ENCODE results near the gene KMT2C. TPM values are rescaled to one million over a fixed set of nuclear protein-coding genes. Genes with fewer than 3 reads are reported as not detected.
A peak's percentile ranks its signal among the peaks of the same experiment; 100 is the strongest.
"Not testable (repeated sequence)": the region's sequence is repeated elsewhere in the genome, so short reads cannot be mapped to it uniquely, and the experiment has no call there.

The KMT2C gene
- total RNA-seq, 1 donor from 2014 or later: 21.1 TPM

- no peak for TF ChIP-seq CTCF (IDR thresholded peaks at IDR 0.05; ENCODE audit: insufficient read depth, low read length, severe bottlenecking)
- DNase-seq (ENCODE audit: low read depth) (peak; percentile 50), FAIRE-seq (no peak)
- no peaks in the 10 kb centered on the region for H3K36me3 ChIP-seq (ENCODE audit: control insufficient read depth, insufficient read depth, low read length)
- no peaks in the 10 kb centered on the region for H3K27me3 ChIP-seq (ENCODE audit: control insufficient read depth, insufficient read depth, low read length)
- no peak overlapping the region for H3K4me3 ChIP-seq (ENCODE audit: low read depth, low read length)
Measured at GRCh38 chr7:152383341-152384234, 52.2 kb downstream of the KMT2C start.

DNA sequence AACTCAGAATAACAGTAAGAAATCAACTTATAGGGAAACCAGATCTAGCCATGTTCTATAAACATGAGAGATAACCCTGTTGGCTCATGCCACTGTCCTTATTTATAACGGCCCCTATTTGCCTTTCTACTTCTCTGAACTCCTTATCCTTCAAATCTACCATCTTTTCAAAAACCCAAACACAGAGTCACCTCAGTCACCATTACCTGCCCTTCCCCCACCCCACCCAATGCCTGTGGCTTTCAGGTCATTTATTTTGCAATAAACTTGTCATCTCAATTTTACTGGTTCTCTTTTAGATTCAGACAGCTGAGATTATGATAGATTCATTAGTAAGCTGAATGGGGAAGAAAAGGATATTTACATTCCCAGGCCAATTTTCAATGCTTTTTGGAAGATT is 53.6 kb downstream of the KMT2C start:
- no peak for FAIRE-seq
- no peak for DNase-seq (ENCODE audit: low read depth)
- TF ChIP-seq CTCF (IDR thresholded peaks at IDR 0.05; ENCODE audit: insufficient read depth, low read length, severe bottlenecking): no peak
- no peaks in the 10 kb centered on the region for H3K36me3 ChIP-seq (ENCODE audit: control insufficient read depth, insufficient read depth, low read length)
- H3K27me3 ChIP-seq (ENCODE audit: control insufficient read depth, insufficient read depth, low read length): no peaks in the 10 kb centered on the region
- H3K4me3 ChIP-seq (ENCODE audit: low read depth, low read length): no peak overlapping the region

DNA sequence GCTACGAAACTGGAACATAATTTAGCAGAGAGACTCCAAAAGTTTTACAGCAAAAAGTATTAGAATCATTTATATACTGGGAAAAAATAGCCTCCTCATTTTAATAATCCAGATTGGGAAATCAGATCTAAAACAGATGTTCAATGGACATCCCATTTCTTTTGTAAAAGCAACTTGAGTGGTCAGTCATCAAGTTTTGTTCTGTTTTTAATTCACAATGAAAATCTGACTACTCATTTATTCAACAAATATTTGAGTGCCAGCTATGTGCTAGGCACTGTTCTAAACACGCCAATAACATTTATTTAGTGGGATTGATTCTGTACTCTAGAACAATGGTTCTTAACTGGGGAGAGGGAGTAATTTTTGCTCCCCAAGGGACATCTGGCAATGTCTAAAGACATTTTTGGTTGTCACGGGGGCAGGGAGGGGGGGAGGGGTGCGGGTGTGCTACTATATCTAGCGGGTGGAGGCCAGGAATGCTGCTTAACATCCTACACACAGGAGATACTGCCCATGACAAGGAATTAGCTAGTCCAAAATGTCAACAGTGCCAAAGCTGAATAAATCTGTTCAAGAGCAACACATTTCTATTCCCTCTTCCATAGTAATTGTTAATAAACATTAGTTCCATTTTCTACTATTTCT is 54.7 kb downstream of the KMT2C start:
- not testable (repeated sequence) for H3K36me3 ChIP-seq (ENCODE audit: control insufficient read depth, insufficient read depth, low read length); DNase-seq (ENCODE audit: low read depth); H3K27me3 ChIP-seq (ENCODE audit: control insufficient read depth, insufficient read depth, low read length); FAIRE-seq; H3K4me3 ChIP-seq (ENCODE audit: low read depth, low read length)

DNA sequence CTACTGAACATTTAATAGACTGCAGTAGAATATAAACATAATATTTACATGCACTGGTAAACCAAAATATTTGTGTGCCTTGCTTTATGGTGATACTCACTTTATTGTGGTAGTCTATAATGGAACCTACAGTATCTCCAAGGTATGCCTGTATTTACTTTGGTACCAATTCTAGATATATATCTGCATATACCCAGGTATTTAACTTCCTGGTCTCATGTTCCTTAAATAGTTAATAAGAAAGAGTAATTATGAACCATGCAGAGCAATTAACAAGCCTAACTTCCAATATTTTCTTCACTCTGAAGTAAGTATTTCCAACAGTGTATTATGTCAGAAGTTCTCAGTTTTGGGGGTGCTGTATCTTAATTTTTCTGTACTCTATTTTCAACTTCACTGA is 57.3 kb downstream of the KMT2C start:
- not testable (repeated sequence) for H3K27me3 ChIP-seq (ENCODE audit: control insufficient read depth, insufficient read depth, low read length); FAIRE-seq; H3K4me3 ChIP-seq (ENCODE audit: low read depth, low read length); DNase-seq (ENCODE audit: low read depth); H3K36me3 ChIP-seq (ENCODE audit: control insufficient read depth, insufficient read depth, low read length)

- H3K36me3 ChIP-seq (ENCODE audit: control insufficient read depth, insufficient read depth, low read length); H3K4me3 ChIP-seq (ENCODE audit: low read depth, low read length); FAIRE-seq; H3K27me3 ChIP-seq (ENCODE audit: control insufficient read depth, insufficient read depth, low read length); DNase-seq (ENCODE audit: low read depth): not testable (repeated sequence)
Measured at GRCh38 chr7:152376716-152377484, 58.9 kb downstream of the KMT2C start.

DNA sequence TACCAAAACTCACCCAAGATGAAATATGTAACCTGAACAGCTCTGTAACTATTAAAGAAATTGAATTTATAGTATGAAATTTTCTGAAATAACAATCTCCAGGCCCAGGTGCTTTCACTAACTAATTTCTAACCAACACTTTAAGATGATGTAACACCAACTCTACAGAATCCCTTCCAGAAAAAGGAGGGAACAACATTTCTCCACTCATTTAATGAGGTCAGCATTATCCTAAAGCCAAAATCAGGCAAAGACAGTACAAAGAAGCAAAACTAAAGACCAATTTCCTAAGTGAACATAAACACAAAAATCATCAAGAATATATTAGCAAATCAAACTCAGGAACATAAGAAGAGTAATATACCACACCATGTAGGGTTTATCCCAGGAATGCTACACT is 65.5 kb downstream of the KMT2C start:
- FAIRE-seq (no peak), DNase-seq (ENCODE audit: low read depth) (no peak)
- H3K27me3 ChIP-seq (ENCODE audit: control insufficient read depth, insufficient read depth, low read length): no peaks in the 10 kb centered on the region
- TF ChIP-seq CTCF (IDR thresholded peaks at IDR 0.05; ENCODE audit: insufficient read depth, low read length, severe bottlenecking): no peak
- H3K4me3 ChIP-seq (ENCODE audit: low read depth, low read length): no peak overlapping the region
- no peaks in the 10 kb centered on the region for H3K36me3 ChIP-seq (ENCODE audit: control insufficient read depth, insufficient read depth, low read length)

DNA sequence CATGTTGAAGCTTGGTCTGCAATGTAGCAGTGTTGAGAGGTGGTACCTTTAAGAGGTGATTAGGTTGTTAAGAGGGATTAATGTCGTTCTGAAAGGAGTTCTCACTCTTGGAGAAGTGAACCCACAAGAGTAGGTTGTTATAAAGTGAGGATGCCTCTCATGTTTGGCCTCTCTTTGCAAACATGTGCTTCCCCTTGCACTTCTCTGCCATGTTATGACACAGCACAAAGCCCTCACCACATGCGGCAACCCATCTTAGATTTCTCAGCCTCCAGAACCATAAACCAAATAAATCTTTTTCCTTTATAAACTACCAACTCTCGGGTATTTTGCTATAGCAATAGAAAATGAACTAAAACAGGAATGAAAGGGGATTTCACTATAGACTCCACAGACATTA is 66.3 kb downstream of the KMT2C start:
- H3K4me3 ChIP-seq (ENCODE audit: low read depth, low read length): no peak overlapping the region
- no peak for FAIRE-seq
- no peak for DNase-seq (ENCODE audit: low read depth)
- no peak for TF ChIP-seq CTCF (IDR thresholded peaks at IDR 0.05; ENCODE audit: insufficient read depth, low read length, severe bottlenecking)
- no peaks in the 10 kb centered on the region for H3K27me3 ChIP-seq (ENCODE audit: control insufficient read depth, insufficient read depth, low read length)
- H3K36me3 ChIP-seq (ENCODE audit: control insufficient read depth, insufficient read depth, low read length): no peaks in the 10 kb centered on the region
